T-helper 2 cell treated with Interferon-gamma antibody and Interleukin-4, amounts not matched to agents 100 ng/mL and 5 ng/mL, for 36 hours (primary cell): ENCODE results near the gene SLC12A8. TPM values are rescaled to one million over a fixed set of nuclear protein-coding genes. Genes with fewer than 3 reads are reported as not detected.

Source experiments
- intact Hi-C: fragments of 100-400 bp; cut with micrococcal nuclease; formaldehyde crosslinking; loops from one replicate; pipeline ENCODE4 v1.15.1; 2023
- total RNA-seq: library from RNA; stranded (reverse); gene quantifications from 2 replicates; pipeline ENCODE4 v1.2.3, GENCODE V29; 2022

Gene SLC12A8
- total RNA-seq, 1 donor from 2014 or later = 0.32 TPM

DNA sequence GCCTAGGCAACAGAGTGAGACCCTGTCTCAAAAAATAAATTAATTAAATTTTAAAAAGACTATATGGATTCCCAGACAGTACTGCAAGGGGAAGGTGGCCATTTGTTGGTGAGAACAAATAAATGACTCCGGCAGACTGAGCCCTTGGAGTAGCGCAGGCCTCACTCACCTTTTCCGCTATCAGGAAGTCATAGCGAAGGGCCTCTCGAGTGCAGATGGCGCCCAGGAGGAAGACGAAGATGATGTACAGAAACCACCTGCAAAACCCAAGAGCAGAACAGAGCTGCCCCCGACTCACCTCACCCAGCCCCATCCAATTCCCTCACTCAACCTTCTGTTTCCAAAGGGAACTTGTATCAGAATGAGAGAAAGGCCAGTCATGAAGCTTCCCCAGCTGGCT, 93.9 kb downstream of the SLC12A8 start:
- intact Hi-C loops = no loop called here

DNA sequence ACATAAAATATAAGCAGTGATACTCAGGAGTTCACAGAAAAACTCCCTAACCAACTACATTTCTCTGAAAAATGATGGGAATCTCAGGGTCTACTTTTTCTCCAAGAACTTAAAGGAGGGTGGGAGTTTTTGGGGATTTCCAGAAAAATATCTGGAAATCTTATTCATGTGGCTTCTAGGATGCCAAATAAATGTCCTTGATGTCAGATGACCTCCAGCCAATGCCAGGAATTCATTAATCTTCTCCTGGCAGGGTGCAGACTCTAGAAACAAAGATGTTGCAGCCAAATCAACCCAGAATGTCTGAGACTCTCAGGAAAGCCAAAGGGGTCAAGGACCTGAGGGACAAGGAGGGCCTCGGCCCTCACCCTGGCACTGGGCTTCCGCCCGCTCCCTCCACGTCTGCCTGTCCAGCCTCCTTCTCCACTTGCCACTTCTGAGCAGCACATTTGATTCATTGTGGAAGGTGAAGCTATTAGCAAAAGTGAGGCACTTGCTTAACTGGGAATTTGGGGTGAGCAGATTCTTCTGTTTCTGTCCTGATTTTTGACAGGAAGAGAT, 94.8 kb downstream of the SLC12A8 start:
- intact Hi-C loops = no loop called here

DNA sequence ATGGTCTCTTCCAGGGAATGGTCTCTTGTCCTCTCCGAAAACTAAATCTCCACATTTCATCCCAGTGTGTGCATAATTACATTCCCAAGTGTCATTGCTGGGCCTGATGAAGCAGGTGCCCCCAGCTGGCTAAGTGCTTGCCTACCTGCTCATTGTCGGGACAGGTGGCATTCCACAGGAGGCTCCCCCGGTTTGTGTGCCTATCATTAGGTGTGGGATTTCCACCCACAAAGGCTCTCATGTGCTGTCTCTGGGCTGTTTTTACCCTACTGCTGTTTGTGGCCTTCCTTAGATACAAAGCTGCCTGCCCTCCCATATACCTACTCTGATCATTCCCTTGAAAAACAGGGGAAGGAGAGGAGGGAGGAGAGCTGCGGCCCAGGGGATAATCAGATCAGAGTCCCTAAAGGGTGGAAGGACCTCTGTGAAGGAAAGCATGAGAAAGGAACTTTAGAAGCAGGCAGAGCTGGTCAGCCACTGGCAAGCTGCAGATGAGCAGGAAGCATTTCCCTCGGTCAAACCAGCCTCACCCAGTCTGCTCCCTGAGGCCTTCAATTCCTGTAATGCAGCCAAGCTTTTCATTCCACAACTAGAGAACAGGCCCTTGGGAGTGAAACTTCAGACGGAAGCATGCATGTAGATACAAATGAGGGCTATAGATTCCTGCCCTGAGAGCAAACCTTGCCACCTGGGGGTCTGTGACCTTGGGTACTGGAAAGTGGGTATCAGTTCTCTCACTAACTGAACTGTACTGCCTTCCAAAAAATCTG, 96.1 kb downstream of the SLC12A8 start:
- intact Hi-C loops = no loop called here

DNA sequence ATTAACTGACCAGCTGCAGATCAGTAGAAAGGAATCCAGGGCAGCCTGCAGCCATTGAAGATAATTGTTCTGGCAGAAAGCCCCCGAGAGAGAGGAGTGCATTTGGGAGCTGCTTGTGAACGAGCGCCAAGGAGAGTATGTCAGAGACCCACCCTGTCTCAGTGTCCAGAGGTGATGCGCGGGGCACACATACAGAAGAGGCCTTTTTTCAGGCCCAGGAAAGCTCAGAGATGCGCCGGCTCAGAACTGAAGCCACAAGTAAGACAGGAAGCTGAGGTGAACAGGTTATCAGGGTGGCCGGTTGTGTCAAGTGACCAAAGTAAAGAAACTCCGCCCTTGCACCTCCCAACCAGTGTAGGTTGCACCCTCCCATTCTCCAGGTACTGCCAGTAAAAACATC, 96.9 kb downstream of the SLC12A8 start:
- intact Hi-C loops = no loop called here

DNA sequence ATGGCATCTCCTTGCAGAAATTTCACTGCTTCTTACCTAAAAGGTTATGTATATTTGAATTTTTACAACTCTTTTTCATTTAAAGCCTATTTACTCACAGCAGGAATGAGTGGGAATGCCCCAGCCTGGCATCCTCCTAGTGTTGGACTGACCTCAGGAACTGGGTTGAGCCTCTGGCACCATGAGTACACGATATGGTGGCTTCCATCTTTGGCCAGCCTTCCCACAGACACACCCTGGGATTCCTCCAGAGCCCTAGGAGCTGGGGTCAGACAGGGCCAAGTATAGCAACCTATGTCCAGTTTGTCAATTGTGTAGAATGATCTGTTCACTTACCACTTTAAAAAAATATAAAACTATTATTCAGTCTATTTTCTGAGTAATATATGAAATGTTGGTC, 99.6 kb downstream of the SLC12A8 start:
- intact Hi-C loops = no loop called here

DNA sequence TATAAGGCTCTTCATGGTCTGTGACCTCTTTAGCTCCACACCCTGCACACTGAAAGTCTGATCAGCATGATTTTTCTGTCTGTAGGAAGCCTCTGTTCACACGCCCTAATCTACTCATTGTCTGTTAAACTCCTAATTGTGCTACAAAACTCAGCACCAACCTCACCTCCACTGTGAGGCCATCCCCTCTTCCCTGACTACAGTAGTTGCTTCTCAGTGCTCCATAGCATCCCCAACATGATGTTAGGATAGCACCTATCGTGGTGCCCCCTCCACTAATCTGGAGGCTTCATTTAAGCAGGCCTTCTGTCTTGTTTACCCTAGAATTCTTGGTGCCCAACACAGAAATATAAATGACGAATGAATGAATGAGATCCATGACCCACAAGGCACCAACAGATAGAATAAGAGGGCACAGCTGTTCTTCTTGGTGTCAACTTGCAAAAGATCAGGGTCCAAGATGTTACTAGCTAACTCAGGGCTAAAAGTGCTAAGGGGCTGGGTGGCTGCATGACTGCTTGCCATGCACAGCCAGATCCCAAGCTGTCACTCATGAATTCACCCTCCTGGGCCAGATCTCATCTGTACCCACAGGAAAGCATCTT, 101.6 kb downstream of the SLC12A8 start:
- intact Hi-C loops = no loop called here

DNA sequence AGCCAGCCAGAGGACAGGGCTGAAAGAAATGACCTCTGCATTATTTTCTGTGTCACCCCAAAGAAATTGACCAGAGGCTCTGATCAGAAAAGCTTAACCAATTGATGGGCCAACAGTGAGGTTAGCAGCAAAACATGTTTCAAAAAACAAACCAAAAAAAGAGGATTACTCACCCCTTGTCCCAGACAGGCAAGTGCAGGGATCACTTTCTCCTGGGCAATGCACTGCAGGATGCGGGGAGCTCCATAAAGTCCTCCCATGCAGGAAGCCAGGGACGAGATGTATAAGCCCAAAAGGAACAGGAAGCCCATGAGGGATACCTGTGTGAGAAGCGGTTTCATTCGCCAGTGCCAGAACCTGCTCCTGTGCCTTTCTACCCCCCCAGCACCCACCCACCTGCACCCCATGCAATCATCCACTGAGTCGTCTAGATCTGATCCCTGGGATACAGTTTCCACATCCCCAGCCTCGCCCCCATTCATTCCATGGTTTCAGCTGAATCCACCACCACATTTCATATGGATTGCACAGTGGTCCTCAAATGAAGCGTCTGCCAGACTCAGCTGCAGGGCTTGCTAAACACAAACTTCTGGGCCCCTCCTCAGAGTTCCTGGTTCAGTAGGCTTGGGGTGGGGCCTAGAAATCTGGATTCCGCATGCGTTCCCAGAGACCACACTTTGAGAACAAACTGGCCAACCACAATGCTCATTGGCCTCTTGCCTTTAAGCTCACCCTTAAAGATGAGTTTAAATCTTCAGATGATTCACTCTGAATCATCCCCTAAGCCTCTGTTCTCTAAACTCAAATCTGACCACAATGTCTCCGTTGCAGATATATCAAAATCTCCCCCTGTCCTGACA, 102.3 kb downstream of the SLC12A8 start:
- intact Hi-C loops = no loop called here

DNA sequence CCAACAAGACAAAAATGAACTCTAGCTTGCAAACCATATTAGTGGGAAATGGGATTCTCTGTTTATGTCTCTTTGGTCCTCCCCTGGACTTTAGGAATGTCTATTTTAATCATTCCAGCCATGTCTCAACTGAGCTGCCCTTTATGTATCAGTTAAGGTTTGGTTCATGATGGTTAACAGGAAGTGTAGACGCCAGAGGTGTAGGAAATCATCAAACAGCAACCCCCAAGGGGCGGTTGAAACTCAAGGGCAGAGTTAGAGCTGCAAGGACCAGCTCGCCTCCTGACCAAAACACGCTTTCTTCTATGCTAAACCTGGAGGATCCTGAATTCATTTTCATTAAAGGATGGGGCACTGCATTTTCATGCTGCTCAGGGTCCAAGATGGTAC, 103.0 kb downstream of the SLC12A8 start:
- intact Hi-C loops = no loop called here

DNA sequence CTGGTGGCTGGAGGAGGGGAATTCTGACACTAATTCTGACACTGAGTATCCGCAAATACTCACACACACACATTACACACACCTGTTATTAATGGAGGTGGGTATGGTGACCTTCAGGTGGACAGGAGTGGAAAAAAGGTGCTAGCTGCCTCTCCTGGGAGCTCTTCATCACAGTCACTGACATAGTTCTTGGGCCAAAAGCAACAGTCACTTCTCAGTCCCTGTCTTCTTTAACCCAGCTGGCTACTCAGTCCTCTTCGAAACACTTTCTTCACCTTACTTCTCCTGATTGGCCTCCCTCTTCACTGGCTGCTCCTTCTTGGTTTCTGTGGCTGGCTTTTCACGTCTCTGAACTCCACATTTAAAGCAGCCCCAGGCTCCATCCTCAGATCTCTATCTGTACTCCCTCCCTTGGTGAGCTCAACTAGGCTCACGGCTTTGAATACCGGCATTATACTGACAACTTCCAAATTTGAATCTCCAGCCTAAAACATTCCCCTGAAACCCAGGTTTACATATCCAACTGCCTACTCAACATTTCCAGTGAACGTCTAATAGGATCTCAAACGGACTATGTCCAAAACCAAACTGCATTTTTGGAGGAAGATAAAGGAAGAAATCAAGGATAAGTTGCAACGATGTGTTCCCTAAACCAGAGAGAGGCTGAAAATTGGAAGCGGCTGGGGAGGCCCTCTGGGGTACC, 103.6 kb downstream of the SLC12A8 start:
- intact Hi-C loops = no loop called here

DNA sequence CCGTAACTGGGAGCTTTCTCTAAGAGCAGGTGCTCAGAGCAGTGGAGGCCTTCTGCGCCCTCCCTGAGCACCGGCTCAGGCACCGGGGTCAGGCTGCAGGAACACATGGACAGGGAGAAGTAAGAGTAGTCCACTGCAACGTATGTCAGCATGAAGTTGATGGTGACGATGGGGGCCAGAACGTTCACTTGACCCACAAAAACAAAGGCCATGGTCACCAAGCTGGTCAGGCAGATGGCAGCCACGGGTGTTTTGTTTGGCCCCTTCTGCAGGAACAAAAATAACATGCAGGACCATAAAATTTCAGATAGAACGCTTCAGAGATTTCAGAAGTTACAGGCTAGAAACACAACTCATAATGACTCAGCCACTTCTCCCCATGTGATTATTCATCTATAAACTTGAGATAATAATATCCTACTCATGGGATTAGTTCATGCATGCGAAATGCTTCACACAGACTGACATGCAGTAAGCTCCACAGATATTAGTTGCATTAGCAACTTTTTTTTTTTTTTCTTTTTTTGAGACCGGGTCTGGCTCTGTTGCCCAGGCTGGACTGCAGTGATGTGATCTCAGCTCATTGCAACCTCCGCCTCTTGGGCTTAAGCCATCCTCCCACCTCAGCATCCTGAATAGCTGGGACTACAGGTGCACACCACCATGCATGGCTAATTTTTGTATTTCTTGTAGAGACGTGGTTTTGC, 104.5 kb downstream of the SLC12A8 start:
- intact Hi-C loops = no loop called here

DNA sequence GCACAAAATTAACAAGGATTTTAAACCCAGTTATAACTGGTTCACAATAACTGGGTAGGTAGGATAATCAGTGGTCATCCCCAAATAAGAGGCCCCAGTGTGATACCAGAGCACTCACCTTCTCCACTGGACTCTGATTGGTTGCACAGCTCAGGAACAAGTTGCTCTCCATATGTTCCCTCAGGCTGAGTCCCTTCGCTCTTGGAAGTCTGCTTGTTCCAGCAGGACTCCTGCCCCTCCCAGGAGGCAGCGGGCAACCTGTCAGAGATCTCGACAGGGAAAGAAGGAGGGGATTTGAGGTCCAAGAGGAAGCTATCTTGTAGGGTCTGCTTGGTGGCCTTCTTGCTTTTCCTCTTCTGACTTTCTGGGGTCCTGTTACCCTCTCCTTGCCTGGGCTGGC, 105.2 kb downstream of the SLC12A8 start:
- intact Hi-C loops = no loop called here

DNA sequence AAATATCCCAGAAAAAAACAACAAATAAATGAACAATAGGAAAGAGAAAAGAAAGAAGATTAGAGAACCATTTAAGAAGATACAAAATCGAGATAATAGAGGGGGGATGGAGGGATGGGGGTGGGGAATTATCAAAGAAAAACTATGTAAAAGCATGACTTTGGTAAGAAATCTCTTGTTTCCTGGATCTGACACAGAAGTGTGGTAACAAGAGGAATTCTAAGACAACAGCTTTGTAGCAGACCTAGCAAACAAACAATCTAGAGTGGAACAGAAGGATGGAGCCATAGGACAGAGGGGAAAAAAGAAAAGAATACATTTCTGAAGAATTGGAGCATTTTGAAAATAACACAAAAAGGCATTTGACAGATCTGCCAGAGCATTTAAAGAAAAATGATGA, 107.4 kb downstream of the SLC12A8 start:
- intact Hi-C loops = no loop called here

DNA sequence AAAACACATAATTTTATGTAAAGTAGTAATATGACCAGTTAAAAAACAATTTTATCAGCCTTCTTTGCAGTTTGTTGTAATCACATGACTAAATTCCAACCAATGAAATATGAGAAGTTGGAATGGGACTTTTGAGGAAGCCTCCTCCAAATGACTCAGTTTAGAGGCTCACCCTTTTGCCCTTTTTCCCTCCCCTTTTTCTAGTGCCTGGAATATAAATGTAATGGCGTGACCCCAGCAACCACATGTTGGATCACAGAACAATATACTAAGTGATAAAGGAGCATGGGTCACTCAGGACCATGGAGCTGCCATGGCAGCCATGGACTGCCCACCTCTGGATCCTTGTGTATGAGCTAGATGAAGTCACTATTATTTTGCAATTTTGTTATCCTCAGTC, 107.9 kb downstream of the SLC12A8 start:
- intact Hi-C loops = no loop called here

DNA sequence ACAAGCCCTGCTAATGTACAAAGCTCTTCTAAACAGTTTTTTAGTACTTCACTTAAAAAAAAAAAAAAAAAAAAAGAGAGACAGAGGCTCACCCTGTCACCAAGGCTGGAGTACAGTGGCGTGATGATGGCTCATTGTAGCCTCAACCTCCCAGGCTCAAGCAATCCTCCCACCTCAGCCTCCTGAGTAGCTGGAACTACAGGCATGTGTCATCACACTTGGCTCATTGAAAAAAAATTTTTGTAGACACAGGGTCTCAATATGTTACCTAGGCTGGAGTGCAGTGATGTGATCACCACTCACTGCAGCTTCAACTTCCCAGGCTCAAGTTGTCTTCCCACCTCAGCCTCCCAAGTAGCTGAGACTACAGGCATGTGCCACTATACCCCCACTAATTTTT, 109.1 kb downstream of the SLC12A8 start:
- intact Hi-C loops = no loop called here

DNA sequence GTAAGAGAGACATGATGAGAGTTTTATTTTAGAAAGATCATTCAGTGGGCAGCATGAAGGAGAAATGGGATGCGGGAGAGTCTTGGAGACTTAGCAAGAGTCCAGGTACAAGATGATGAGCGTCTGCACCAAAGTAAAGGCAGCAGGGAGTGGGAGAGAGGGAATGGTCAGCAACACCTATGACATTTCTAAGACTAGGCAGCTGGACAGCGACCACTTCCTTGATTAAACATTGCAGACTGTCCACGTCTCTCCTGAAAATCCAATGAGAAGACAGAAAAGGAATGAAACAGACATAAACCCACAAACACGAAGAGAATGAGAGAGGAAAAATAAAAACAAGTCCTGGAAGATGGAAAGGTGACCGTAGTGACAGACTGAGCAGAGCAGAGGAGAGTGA, 110.1 kb downstream of the SLC12A8 start:
- intact Hi-C loops = no loop called here

DNA sequence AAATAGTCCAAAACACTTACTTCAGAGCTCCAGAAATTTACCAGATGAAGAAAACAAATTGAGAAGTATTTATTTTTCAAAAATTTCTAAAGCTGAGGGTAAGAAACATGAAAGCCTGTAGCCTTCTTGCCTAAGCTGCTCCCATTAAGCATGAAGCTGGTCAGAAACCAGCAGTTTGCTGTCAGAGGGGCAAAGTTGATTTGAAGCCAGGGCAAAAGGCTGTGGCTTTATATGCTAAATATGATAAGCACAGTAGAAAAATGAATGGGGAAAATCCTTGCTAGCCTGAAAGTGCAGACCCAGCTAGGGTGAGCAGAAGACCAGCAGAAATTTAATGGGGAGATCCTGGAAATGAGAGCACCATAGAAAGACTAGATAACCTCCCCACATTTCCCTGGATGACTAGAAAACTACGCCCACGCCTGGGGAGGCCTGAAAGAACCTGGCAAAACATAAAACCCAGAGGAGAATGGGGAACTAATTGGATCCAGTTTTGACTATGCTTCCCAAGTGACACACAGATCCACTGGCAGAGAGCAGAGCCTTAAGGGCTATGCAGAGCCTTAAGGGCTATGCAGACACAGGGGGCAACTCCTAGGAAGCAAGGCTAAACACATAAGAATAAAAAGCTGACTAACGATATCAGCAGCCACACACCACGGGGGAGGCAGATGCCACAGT, 113.8 kb downstream of the SLC12A8 start:
- intact Hi-C loops = no loop called here

DNA sequence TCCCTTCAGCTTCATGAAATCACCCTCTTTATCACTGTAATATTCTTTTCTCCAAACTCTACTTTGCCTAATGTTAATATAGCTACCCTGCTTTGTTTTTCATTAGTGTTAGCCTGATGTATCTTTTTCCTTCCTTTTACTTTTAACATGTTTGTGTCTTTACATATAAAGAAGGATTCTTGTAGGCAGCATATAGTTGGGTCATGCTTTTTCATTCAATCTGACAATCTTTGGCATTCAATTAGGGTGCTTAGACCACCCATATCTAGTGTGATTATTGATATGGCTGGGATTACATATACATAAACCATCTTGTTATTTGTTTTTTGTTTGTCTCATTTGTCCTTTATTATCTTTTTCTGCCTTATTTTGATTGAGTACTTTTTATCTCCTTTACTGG, 121.9 kb downstream of the SLC12A8 start:
- intact Hi-C loops = no loop called here

DNA sequence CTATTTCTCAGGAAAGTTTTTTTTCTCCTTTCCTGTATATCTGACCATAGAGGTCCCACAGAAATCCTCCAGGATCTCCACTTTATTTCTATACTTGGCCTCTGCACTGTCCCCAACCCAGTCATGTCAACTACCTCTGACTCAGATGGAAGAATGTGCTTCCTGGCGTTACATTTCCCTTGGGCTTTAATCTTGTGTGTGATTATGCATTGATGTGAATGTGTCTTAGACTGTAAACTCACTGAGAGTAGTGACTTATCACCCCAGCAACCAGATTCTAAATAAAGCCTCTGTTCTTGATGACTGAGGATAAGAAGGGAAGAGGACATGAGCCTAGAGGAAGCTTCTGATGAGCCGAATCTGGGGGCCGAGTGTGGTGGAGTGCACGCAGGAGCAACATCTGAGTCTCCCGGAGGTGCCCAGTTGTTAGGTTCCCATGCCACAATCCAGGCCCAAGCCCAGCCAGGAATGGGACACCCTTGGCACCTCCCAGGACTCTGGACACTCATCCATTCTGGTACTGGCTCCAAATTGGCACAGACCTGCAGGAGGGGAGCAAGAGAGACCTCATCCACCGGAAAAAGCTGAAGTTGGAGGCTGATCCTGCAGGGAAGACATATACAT, 124.7 kb downstream of the SLC12A8 start:
- intact Hi-C loops = no loop called here

DNA sequence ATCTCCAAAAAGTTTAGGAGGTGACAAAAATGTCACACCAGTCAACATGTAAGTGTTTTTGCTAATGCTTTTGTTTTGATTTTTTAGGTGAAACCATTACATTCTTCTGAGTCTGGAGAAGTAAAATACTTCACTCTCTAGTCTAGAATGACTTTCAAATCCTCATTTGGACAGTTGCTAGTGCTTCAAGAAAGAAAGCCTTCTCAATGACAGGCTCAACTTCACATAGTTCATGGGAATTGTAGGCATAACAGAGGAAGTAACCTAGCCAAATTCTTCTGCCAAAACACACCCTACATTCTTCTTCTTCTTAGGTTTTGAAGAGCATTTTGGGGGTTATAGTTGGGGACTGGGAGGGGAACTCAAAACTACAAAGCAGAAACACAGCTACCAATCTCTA, 127.4 kb downstream of the SLC12A8 start:
- intact Hi-C loops = no loop called here

DNA sequence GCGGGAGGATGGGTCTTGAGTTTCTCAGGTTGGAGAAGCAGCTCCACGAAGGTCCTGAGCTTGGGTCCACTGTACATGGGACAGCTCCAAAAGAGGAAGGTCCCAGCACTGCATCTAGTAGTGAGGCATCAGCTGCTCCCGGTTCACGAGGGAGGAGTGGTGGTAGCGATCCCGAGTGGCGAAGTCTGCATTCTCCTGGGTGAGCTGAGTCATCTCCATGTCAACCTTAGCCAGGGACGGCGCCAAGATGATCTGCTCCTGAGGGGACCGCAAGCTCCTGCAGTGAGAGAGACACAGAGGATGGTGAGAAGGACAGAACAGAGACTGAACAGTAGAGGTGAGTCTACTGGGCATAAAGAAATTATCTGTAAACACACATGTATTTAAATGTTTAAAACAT, 128.8 kb downstream of the SLC12A8 start:
- intact Hi-C loops = no loop called here
